Astrocyte (in vitro differentiated cells and primary cell): ENCODE measurements around the gene FAM3A. TPM values are rescaled to one million over a fixed set of nuclear protein-coding genes. Genes with fewer than 3 reads are reported as not detected.

Experiments used
- DNase-seq: peaks from one replicate; pipeline ENCODE4 v3.0.0-alpha.2; 2010; ENCODE audit warnings: low read depth
- FAIRE-seq: peaks from 2 replicates; lab custom pipeline; 2011; peaks lifted over from hg19 to GRCh38; lab: Jason Lieb, UNC
- H2AFZ ChIP-seq: 2 replicates; pipeline ENCODE4 v1.6.0; 2012; ENCODE audit warnings: low read depth, low read length, inconsistent platforms
- H3K27ac ChIP-seq: 2 replicates; pipeline ENCODE4 v1.5.1; 2011; ENCODE audit warnings: low read depth, low read length, inconsistent platforms
- H3K27me3 ChIP-seq: 2 replicates; pipeline ENCODE4 v1.6.0; 2011; ENCODE audit warnings: low read length, inconsistent platforms; ENCODE audit not compliant: insufficient read depth
- H3K36me3 ChIP-seq: 2 replicates; pipeline ENCODE4 v1.5.1; 2011; ENCODE audit warnings: low read length, inconsistent platforms; ENCODE audit not compliant: insufficient read depth
- H3K4me1 ChIP-seq: 2 replicates; pipeline ENCODE4 v1.5.1; 2011; ENCODE audit warnings: low read length, inconsistent platforms; ENCODE audit not compliant: insufficient read depth
- H3K4me2 ChIP-seq: 2 replicates; pipeline ENCODE4 v1.6.0; 2012; ENCODE audit warnings: low read length, inconsistent platforms
- H3K4me3 ChIP-seq: 2 replicates; pipeline ENCODE4 v1.5.1; 2011; ENCODE audit warnings: low read depth, mild to moderate bottlenecking, low read length, inconsistent platforms; ENCODE audit not compliant: insufficient read depth
- H3K79me2 ChIP-seq: 2 replicates; pipeline ENCODE4 v1.6.0; 2012; ENCODE audit warnings: mild to moderate bottlenecking, low read length, inconsistent platforms; ENCODE audit not compliant: insufficient read depth
- H3K9ac ChIP-seq: 2 replicates; pipeline ENCODE4 v1.6.0; 2012; ENCODE audit warnings: mild to moderate bottlenecking, low read length, inconsistent platforms
- H3K9me3 ChIP-seq: 2 replicates; pipeline ENCODE4 v1.5.1; 2012; ENCODE audit warnings: low read depth, mild to moderate bottlenecking, low read length, inconsistent platforms; ENCODE audit not compliant: insufficient read depth
- H4K20me1 ChIP-seq: 2 replicates; pipeline ENCODE4 v1.6.0; 2012; ENCODE audit warnings: low read length, inconsistent platforms; ENCODE audit not compliant: insufficient read depth
- H3K27ac Mint-ChIP-seq: one replicate; pipeline ENCODE4 v1.8.0; 2021; ENCODE audit warnings: mild to moderate bottlenecking, mixed read lengths; ENCODE audit not compliant: unreplicated experiment
- H3K27me3 Mint-ChIP-seq: one replicate; pipeline ENCODE4 v1.8.0; 2021; ENCODE audit warnings: low read depth, mixed read lengths; ENCODE audit not compliant: unreplicated experiment
- H3K36me3 Mint-ChIP-seq: one replicate; pipeline ENCODE4 v1.8.0; 2021; ENCODE audit warnings: low read depth, mixed read lengths; ENCODE audit not compliant: unreplicated experiment
- H3K4me1 Mint-ChIP-seq: one replicate; pipeline ENCODE4 v1.8.0; 2021; ENCODE audit warnings: low read depth, mixed read lengths; ENCODE audit not compliant: unreplicated experiment
- H3K4me3 Mint-ChIP-seq: one replicate; pipeline ENCODE4 v1.8.0; 2021; ENCODE audit warnings: mild to moderate bottlenecking, moderate library complexity, mixed read lengths; ENCODE audit not compliant: unreplicated experiment
- H3K9me3 Mint-ChIP-seq: one replicate; pipeline ENCODE4 v1.8.0; 2021; ENCODE audit warnings: mild to moderate bottlenecking, mixed read lengths; ENCODE audit not compliant: unreplicated experiment
- CTCF ChIP-seq: IDR thresholded peaks from 2 replicates; pipeline ENCODE4 v1.5.1; 2011; ENCODE audit warnings: low read depth, mild to moderate bottlenecking, inconsistent platforms, low read length, moderate library complexity; ENCODE audit not compliant: insufficient read depth
- EZH2 ChIP-seq: IDR thresholded peaks from 2 replicates; pipeline ENCODE4 v1.6.1; 2012; ENCODE audit warnings: mild to moderate bottlenecking, low read length, inconsistent platforms; ENCODE audit not compliant: insufficient read depth
- total RNA-seq: library from RNA; stranded (reverse); gene quantifications from 2 replicates; pipeline ENCODE4 v1.2.1, GENCODE V29; 2021

Gene FAM3A
- total RNA-seq, 1 donor from 2014 or later: 20.9 TPM

- H3K79me2 ChIP-seq: no peaks in the 10 kb centered on the region
- no peak overlapping the region for H3K27ac ChIP-seq
- Mint-ChIP-seq H3K27me3 (no peaks in the 10 kb centered on the region), H3K27ac (no peak overlapping the region), H3K4me3 (no peak overlapping the region), H3K36me3 (no peaks in the 10 kb centered on the region), H3K4me1 (peaks cover under 1% of the 10 kb centered on the region), H3K9me3 (no peaks in the 10 kb centered on the region)
- no peaks in the 10 kb centered on the region for H3K27me3 ChIP-seq
- H3K4me1 ChIP-seq: peaks cover 9% of the 10 kb centered on the region
- no peak overlapping the region for H2AFZ ChIP-seq
- FAIRE-seq: no peak
- no peaks in the 10 kb centered on the region for H4K20me1 ChIP-seq
- no peak for TF ChIP-seq CTCF
- TF ChIP-seq EZH2: no peak
- H3K9ac ChIP-seq: no peak overlapping the region
- H3K4me3 ChIP-seq: no peak overlapping the region
- no peak for DNase-seq
- no peaks in the 10 kb centered on the region for H3K36me3 ChIP-seq
- H3K9me3 ChIP-seq: no peaks in the 10 kb centered on the region
- no peak overlapping the region for H3K4me2 ChIP-seq
Measured at GRCh38 chrX:154525606-154526490, 9.8 kb upstream of the FAM3A start.

GRCh38 chrX:154519389-154519788, 3.4 kb upstream of the FAM3A start:
- TF ChIP-seq EZH2 (no peak), CTCF (no peak)
- Mint-ChIP-seq H3K36me3 (no peaks in the 10 kb centered on the region), H3K4me1 (peaks cover 5% of the 10 kb centered on the region), H3K4me3 (no peak overlapping the region), H3K27me3 (no peaks in the 10 kb centered on the region), H3K9me3 (no peaks in the 10 kb centered on the region), H3K27ac (no peak overlapping the region)
- H3K4me1 ChIP-seq: peaks cover 10% of the 10 kb centered on the region
- H3K4me3 ChIP-seq: no peak overlapping the region
- peaks cover 7% of the 10 kb centered on the region for H3K79me2 ChIP-seq
- H3K9ac ChIP-seq: no peak overlapping the region
- H3K27me3 ChIP-seq: no peaks in the 10 kb centered on the region
- H3K36me3 ChIP-seq: no peaks in the 10 kb centered on the region
- no peaks in the 10 kb centered on the region for H4K20me1 ChIP-seq
- H2AFZ ChIP-seq: no peak overlapping the region
- no peak overlapping the region for H3K4me2 ChIP-seq
- DNase-seq: no peak
- no peaks in the 10 kb centered on the region for H3K9me3 ChIP-seq
- FAIRE-seq: no peak
- H3K27ac ChIP-seq: no peak overlapping the region

GRCh38 chrX:154517101-154517781, 1.2 kb upstream of the FAM3A start:
- no peak overlapping the region for H3K27ac Mint-ChIP-seq
- H3K36me3 ChIP-seq: no peaks in the 10 kb centered on the region
- H3K4me1 Mint-ChIP-seq: peaks cover 5% of the 10 kb centered on the region
- H4K20me1 ChIP-seq: no peaks in the 10 kb centered on the region
- peaks cover 7% of the 10 kb centered on the region for H3K79me2 ChIP-seq
- H3K4me2 ChIP-seq: peak overlapping the region; percentile 95
- DNase-seq: no peak
- TF ChIP-seq EZH2: no peak
- no peak for TF ChIP-seq CTCF
- H3K4me3 ChIP-seq: no peak overlapping the region
- FAIRE-seq: no peak
- no peaks in the 10 kb centered on the region for H3K27me3 Mint-ChIP-seq
- peak overlapping the region; percentile 55 for H3K27ac ChIP-seq
- H3K27me3 ChIP-seq: no peaks in the 10 kb centered on the region
- H3K9ac ChIP-seq: peak overlapping the region; percentile 75
- H3K9me3 Mint-ChIP-seq: no peaks in the 10 kb centered on the region
- no peaks in the 10 kb centered on the region for H3K9me3 ChIP-seq
- H3K4me1 ChIP-seq: peaks cover 10% of the 10 kb centered on the region
- H2AFZ ChIP-seq: no peak overlapping the region
- H3K36me3 Mint-ChIP-seq: peaks cover 2% of the 10 kb centered on the region
- no peak overlapping the region for H3K4me3 Mint-ChIP-seq
